ENCODE results near the gene POMGNT1. TPM values are rescaled to one million over a fixed set of nuclear protein-coding genes. Genes with fewer than 3 reads are reported as not detected.

POMGNT1 gene
- total and polyA plus RNA-seq, 2 experiments from 2014 or later: 52.3 to 60.4 TPM

DNA sequence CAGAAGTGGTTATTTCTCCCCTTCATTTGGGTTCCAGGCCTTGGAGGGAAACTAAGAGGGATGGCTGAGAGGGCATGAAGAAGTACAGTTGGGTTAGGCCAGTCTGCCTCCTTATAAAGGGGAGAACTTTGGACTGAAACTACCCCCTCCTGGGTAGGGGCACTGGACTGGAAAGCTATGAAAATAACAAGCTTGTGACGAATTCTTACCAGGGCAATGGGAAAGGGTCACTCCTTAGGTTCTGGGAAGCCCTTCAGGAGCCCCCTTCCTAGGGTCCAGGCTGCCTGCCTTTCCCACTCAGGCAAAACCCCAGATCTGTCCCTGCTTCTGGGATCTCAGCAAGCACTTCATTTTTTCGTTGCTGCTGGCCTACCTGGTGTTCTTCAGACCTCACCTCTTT, 12.2 kb downstream of the POMGNT1 start:
- no peak for TF ChIP-seq EZH2 (IDR thresholded peaks at IDR 0.05; ENCODE audit: borderline replicate concordance)
- H3K4me3 ChIP-seq: no peak overlapping the region
- no peaks in the 10 kb centered on the region for H3K9me2 ChIP-seq (replicated peaks; ENCODE audit: insufficient read depth)
- no peaks in the 10 kb centered on the region for H3K27me3 ChIP-seq
- H4K20me1 ChIP-seq (ENCODE audit: insufficient read depth, poor library complexity, severe bottlenecking): no peaks in the 10 kb centered on the region
- WGBS (ENCODE audit: low lambda C conversion rate, missing lambda C conversion rate): 97% methylated on average over 2 of the region's 2 CpGs
- H3K9me3 ChIP-seq (ENCODE audit: low read depth): no peaks in the 10 kb centered on the region
- no peak for DNase-seq (ENCODE audit: low spot score)
- no peaks in the 10 kb centered on the region for H3K36me3 ChIP-seq (replicated peaks; ENCODE audit: insufficient read depth, low read depth)
- no peaks in the 10 kb centered on the region for H3K79me2 ChIP-seq
- H3K27ac ChIP-seq: no peak overlapping the region
- H3K4me1 ChIP-seq (ENCODE audit: insufficient read depth): peaks cover 32% of the 10 kb centered on the region
- H2AFZ ChIP-seq: no peak overlapping the region
- H3K4me2 ChIP-seq: no peak overlapping the region

DNA sequence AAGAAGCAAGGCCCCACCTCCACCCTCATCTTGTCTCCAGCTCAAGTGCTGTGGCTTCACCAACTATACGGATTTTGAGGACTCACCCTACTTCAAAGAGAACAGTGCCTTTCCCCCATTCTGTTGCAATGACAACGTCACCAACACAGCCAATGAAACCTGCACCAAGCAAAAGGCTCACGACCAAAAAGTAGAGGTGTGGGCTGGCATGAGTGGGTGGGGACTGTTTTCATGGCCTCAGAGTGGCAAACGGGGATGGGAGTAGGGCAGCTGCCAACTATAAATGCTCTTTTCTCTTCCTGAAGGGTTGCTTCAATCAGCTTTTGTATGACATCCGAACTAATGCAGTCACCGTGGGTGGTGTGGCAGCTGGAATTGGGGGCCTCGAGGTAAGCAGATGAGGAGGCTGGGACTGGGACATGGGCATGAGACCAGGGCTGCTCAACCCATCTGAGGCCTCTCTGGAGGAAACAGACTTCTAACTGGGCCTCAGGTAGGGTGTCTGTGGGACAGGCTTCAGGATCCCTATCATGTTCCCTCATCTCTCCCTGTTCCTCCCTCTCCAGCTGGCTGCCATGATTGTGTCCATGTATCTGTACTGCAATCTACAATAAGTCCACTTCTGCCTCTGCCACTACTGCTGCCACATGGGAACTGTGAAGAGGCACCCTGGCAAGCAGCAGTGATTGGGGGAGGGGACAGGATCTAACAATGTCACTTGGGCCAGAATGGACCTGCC, 13.1 kb downstream of the POMGNT1 start:
- no peaks in the 10 kb centered on the region for H3K9me3 ChIP-seq (ENCODE audit: low read depth)
- no peaks in the 10 kb centered on the region for H4K20me1 ChIP-seq (ENCODE audit: insufficient read depth, poor library complexity, severe bottlenecking)
- no peak overlapping the region for H3K27ac ChIP-seq
- H3K4me2 ChIP-seq: no peak overlapping the region
- H3K79me2 ChIP-seq: no peaks in the 10 kb centered on the region
- no peak for TF ChIP-seq EZH2 (IDR thresholded peaks at IDR 0.05; ENCODE audit: borderline replicate concordance)
- TF ChIP-seq, protein P1, sequence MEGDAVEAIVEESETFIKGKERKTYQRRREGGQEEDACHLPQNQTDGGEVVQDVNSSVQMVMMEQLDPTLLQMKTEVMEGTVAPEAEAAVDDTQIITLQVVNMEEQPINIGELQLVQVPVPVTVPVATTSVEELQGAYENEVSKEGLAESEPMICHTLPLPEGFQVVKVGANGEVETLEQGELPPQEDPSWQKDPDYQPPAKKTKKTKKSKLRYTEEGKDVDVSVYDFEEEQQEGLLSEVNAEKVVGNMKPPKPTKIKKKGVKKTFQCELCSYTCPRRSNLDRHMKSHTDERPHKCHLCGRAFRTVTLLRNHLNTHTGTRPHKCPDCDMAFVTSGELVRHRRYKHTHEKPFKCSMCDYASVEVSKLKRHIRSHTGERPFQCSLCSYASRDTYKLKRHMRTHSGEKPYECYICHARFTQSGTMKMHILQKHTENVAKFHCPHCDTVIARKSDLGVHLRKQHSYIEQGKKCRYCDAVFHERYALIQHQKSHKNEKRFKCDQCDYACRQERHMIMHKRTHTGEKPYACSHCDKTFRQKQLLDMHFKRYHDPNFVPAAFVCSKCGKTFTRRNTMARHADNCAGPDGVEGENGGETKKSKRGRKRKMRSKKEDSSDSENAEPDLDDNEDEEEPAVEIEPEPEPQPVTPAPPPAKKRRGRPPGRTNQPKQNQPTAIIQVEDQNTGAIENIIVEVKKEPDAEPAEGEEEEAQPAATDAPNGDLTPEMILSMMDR (IDR thresholded peaks at IDR 0.05; ENCODE audit: poor library complexity): no peak
- no peak for TF ChIP-seq EZH2phosphoT487 (IDR thresholded peaks at IDR 0.05; ENCODE audit: low read depth, severe bottlenecking, unreplicated experiment)
- no peaks in the 10 kb centered on the region for H3K27me3 ChIP-seq
- no peaks in the 10 kb centered on the region for H3K9me2 ChIP-seq (replicated peaks; ENCODE audit: insufficient read depth)
- no peak overlapping the region for H2AFZ ChIP-seq
- 87% methylated on average over 7 of the region's 7 CpGs for WGBS (ENCODE audit: low lambda C conversion rate, missing lambda C conversion rate)
- H3K4me1 ChIP-seq (ENCODE audit: insufficient read depth): peaks cover 41% of the 10 kb centered on the region
- no peaks in the 10 kb centered on the region for H3K36me3 ChIP-seq (replicated peaks; ENCODE audit: insufficient read depth, low read depth)
- no peak for DNase-seq (ENCODE audit: low spot score)
- H3K4me3 ChIP-seq: no peak overlapping the region

DNA sequence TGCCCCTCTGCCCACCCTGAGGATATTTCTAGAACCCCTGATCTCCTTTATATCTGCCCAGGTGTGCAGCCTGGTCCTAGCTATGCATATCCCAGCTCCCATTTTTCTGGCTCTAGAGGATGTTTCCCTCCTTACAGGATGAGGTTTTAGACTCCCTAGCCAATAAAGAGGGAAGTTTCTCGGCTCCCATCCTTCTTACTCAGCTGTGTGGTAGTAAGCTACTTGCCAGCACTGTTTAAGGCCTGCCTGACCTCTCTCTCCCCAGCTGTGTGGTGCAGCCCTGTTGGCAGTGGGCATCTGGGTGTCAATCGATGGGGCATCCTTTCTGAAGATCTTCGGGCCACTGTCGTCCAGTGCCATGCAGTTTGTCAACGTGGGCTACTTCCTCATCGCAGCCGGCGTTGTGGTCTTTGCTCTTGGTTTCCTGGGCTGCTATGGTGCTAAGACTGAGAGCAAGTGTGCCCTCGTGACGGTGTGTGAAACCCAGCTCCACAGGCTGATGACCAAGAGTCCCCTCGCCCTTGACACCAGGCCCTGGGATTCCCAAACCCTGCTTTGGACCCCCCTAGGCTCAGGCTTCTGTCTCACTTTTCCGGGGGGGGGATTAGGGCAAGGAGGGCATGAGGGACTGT, 14.2 kb downstream of the POMGNT1 start:
- DNase-seq (ENCODE audit: low spot score): no peak
- no peaks in the 10 kb centered on the region for H3K79me2 ChIP-seq
- 93% methylated on average over 12 of the region's 12 CpGs for WGBS (ENCODE audit: low lambda C conversion rate, missing lambda C conversion rate)
- no peak for TF ChIP-seq EZH2 (IDR thresholded peaks at IDR 0.05; ENCODE audit: borderline replicate concordance)
- TF ChIP-seq, protein P1 (IDR thresholded peaks at IDR 0.05; ENCODE audit: poor library complexity): no peak
- TF ChIP-seq EZH2phosphoT487 (IDR thresholded peaks at IDR 0.05; ENCODE audit: low read depth, severe bottlenecking, unreplicated experiment): no peak
- no peak overlapping the region for H2AFZ ChIP-seq
- H3K27ac ChIP-seq: peak overlapping the region; percentile 94
- peaks cover 42% of the 10 kb centered on the region for H3K4me1 ChIP-seq (ENCODE audit: insufficient read depth)
- H3K9me3 ChIP-seq (ENCODE audit: low read depth): no peaks in the 10 kb centered on the region
- H3K36me3 ChIP-seq (replicated peaks; ENCODE audit: insufficient read depth, low read depth): no peaks in the 10 kb centered on the region
- H3K9me2 ChIP-seq (replicated peaks; ENCODE audit: insufficient read depth): no peaks in the 10 kb centered on the region
- H4K20me1 ChIP-seq (ENCODE audit: insufficient read depth, poor library complexity, severe bottlenecking): no peaks in the 10 kb centered on the region
- H3K4me2 ChIP-seq: peak overlapping the region; percentile 2
- no peak overlapping the region for H3K4me3 ChIP-seq
- H3K27me3 ChIP-seq: no peaks in the 10 kb centered on the region
